ENCODE data around the gene TRIO. TPM values are rescaled to one million over a fixed set of nuclear protein-coding genes. Genes with fewer than 3 reads are reported as not detected.

TRIO gene
- total RNA-seq, 1 experiment from 2014 or later = 88.8 TPM

GRCh38 chr5:14481349-14481748 lies 338.2 kb downstream of the TRIO start (continued):
- TF ChIP-seq ARID4B (CRISPR knock-in tag; IDR thresholded peaks at IDR 0.05; ENCODE audit: borderline replicate concordance) (no peak), GTF2I (CRISPR knock-in tag; conservative IDR thresholded peaks at IDR 0.05) (no peak), KAT7 (CRISPR knock-in tag; IDR thresholded peaks at IDR 0.05; ENCODE audit: borderline replicate concordance) (no peak), FOXK1 (CRISPR knock-in tag; IDR thresholded peaks at IDR 0.05) (no peak), CREB1 (CRISPR knock-in tag; IDR thresholded peaks at IDR 0.05) (no peak), ZNF532 (CRISPR knock-in tag; IDR thresholded peaks at IDR 0.05; ENCODE audit: borderline replicate concordance) (no peak), SP1 (CRISPR knock-in tag; conservative IDR thresholded peaks at IDR 0.05) (no peak), ATF1 (CRISPR knock-in tag; IDR thresholded peaks at IDR 0.05) (no peak), SMAD4 (CRISPR knock-in tag; IDR thresholded peaks at IDR 0.05) (no peak), CREM (CRISPR knock-in tag; IDR thresholded peaks at IDR 0.05) (no peak), NR1H2 (CRISPR knock-in tag; IDR thresholded peaks at IDR 0.05) (no peak)

GRCh38 chr5:14482085-14482484 lies 338.9 kb downstream of the TRIO start:
- POLR2A ChIA-PET = interaction anchor here (0.6 to 0.7 kb wide), 2 partner anchors 522 to 1054 kb away, joined by 3 to 11 read pairs; no protein-coding TSS in a partner anchor
- CTCF ChIA-PET = interaction anchor here (1.0 to 1.5 kb wide), 2 partner anchors 23 to 166 kb away, joined by 4 to 8 read pairs; no protein-coding TSS in a partner anchor
- ATAC-seq = no peak
- TF ChIP-seq AR (CRISPR knock-in tag; IDR thresholded peaks at IDR 0.05) (no peak), E2F1 (CRISPR knock-in tag; IDR thresholded peaks at IDR 0.05) (no peak), NR1H2 (CRISPR knock-in tag; IDR thresholded peaks at IDR 0.05) (no peak), FOXJ3 (CRISPR knock-in tag; IDR thresholded peaks at IDR 0.05; ENCODE audit: borderline replicate concordance) (no peak), TP53 (CRISPR knock-in tag; IDR thresholded peaks at IDR 0.05) (no peak), CREM (CRISPR knock-in tag; IDR thresholded peaks at IDR 0.05) (no peak), ZBTB21 (CRISPR knock-in tag; IDR thresholded peaks at IDR 0.05; ENCODE audit: borderline replicate concordance) (no peak), ERG (CRISPR knock-in tag; IDR thresholded peaks at IDR 0.05) (no peak), ZNF317 (CRISPR knock-in tag; IDR thresholded peaks at IDR 0.05; ENCODE audit: borderline replicate concordance, low read depth) (no peak), ZNF121 (CRISPR knock-in tag; IDR thresholded peaks at IDR 0.05) (no peak), MLX (CRISPR knock-in tag; IDR thresholded peaks at IDR 0.05) (no peak), ZBTB43 (CRISPR knock-in tag; IDR thresholded peaks at IDR 0.05) (no peak)

More at GRCh38 chr5:14482085-14482484, 338.9 kb downstream of the TRIO start:
- Mint-ChIP-seq H3K9me3 (no peaks in the 10 kb centered on the region), H3K4me1 (no peaks in the 10 kb centered on the region), H3K27me3 (ENCODE audit: low read depth) (no peaks in the 10 kb centered on the region), H3K27ac (no peak overlapping the region), H3K4me3 (no peak overlapping the region), H3K36me3 (peaks cover 49% of the 10 kb centered on the region)
- no peak for DNase-seq (ENCODE audit: low spot score)
